CD4-positive, alpha-beta T cell (primary cell): Measurements from ENCODE around the gene GRIK1. TPM values are rescaled to one million over a fixed set of nuclear protein-coding genes. Genes with fewer than 3 reads are reported as not detected.

Source experiments
- ATAC-seq: fragments of 200-7000 bp; cut with Tn5 transposase; one replicate; pipeline ENCODE4 v1.10.0; 2022; ENCODE audit warnings: mild to moderate bottlenecking; ENCODE audit not compliant: poor library complexity
- CTCF ChIA-PET: fragments of 350-600 bp; sonication (Branson Sonifier 250); formaldehyde crosslinking; loops from one replicate; lab custom pipeline; 2021; ENCODE audit warnings: antibody characterized with exemption, inconsistent platforms; lab: Charles Lee
- POLR2A ChIA-PET: fragments of 350-600 bp; sonication (Branson Sonifier 250); formaldehyde crosslinking; loops from one replicate; lab custom pipeline; 2021; ENCODE audit warnings: antibody characterized with exemption, inconsistent platforms; lab: Charles Lee
- DNase-seq, 14 experiments: peaks; one replicate each; pipeline ENCODE4 v3.0.0-alpha.2; 2013 to 2020; ENCODE audit warnings: mixed read lengths in 2 of 14
- H3K27ac ChIP-seq, 2 donors: one replicate each; pipeline versions ENCODE4 v1.5.1 to v1.7.0; 2013; ENCODE audit warnings: low read length in 2 of 2, low read depth in 1 of 2, mild to moderate bottlenecking in 1 of 2
- H3K27me3 ChIP-seq, 2 experiments: 1 replicate in 1 of 2; 2 replicates in 1 of 2; pipeline versions ENCODE4 v1.6.1 to v1.7.0; 2013; ENCODE audit warnings: low read length in 2 of 2, control low read depth in 1 of 2, mild to moderate bottlenecking in 1 of 2, moderate library complexity in 1 of 2; ENCODE audit not compliant: insufficient read depth in 2 of 2, control insufficient read depth in 1 of 2
- H3K36me3 ChIP-seq: one replicate; pipeline ENCODE4 v1.6.1; 2013; ENCODE audit warnings: low read length, control low read depth; ENCODE audit not compliant: insufficient read depth
- H3K4me1 ChIP-seq: one replicate; pipeline ENCODE4 v1.6.1; 2013; ENCODE audit warnings: low read length, control low read depth; ENCODE audit not compliant: insufficient read depth
- H3K4me3 ChIP-seq: one replicate; pipeline ENCODE4 v1.5.1; 2013; ENCODE audit warnings: mild to moderate bottlenecking, low read length, moderate library complexity
- H3K9me3 ChIP-seq, 2 experiments: 1 replicate in 1 of 2; 2 replicates in 1 of 2; pipeline versions ENCODE4 v1.6.1 to v1.7.0; 2013; ENCODE audit warnings: low read length in 2 of 2, mild to moderate bottlenecking in 2 of 2, control low read depth in 1 of 2, moderate library complexity in 1 of 2; ENCODE audit not compliant: control insufficient read depth in 1 of 2, insufficient read depth in 1 of 2
- H3K27ac Mint-ChIP-seq: one replicate; pipeline ENCODE4 v1.8.0; 2020; ENCODE audit warnings: mixed read lengths
- H3K27me3 Mint-ChIP-seq: one replicate; pipeline ENCODE4 v1.8.0; 2021; ENCODE audit warnings: mixed read lengths
- H3K36me3 Mint-ChIP-seq: one replicate; pipeline ENCODE4 v1.8.0; 2021; ENCODE audit warnings: low read depth, mixed read lengths
- H3K4me1 Mint-ChIP-seq: one replicate; pipeline ENCODE4 v1.8.0; 2021; ENCODE audit warnings: low read depth, mixed read lengths
- H3K4me3 Mint-ChIP-seq: one replicate; pipeline ENCODE4 v1.8.0; 2020; ENCODE audit warnings: mild to moderate bottlenecking, mixed read lengths
- H3K9me3 Mint-ChIP-seq: one replicate; pipeline ENCODE4 v1.8.0; 2020; ENCODE audit warnings: mixed read lengths
- intact Hi-C, 2 experiments: fragments of 100-400 bp; cut with DNase I in 1 of 2; cut with micrococcal nuclease in 1 of 2; formaldehyde crosslinking; loops; one replicate each; pipeline versions ENCODE4 v1.15.1 to v1.9.0; 2023 to 2025; cut with DNase I, micrococcal nuclease
- total RNA-seq, 174 experiments: library from RNA in 2 of 174; stranded (reverse) in 2 of 174; gene quantifications; one replicate each; pipeline ENCODE4 v1.2.3 and lab custom pipeline; 2021 to 2026
- TF ChIP-seq, protein P1 (sequence below): fragments of 200-600 bp; IDR thresholded peaks from one replicate; pipeline ENCODE4 v1.8.0; 2022; ENCODE audit warnings: antibody characterized with exemption, mild to moderate bottlenecking

The GRIK1 gene
- total RNA-seq, 2 experiments from 2014 or later, result not detected

DNA sequence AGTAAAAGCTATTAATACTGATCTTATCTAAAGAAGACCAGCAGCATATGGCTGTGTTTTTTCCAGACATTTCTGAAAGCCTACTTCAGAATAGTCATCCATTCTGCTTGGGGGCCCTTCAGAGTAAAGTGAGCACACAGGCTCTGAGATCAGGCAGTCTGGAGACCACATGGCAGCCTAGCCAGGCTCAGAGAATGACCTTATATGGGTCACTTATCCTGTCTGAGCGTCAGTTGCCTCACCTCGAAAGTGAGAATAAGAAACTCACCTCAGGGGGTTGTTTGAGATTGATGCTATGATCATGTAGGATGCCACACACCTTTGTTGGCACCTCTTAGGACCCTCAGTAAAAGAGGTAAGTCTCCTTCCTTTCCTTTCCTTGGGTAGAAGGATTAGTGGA is 270.4 kb downstream of the GRIK1 start:
- Histone ChIP-seq H3K4me3 (no peak overlapping the region), H3K27ac (no peak overlapping the region), H3K36me3 (no peaks in the 10 kb centered on the region), H3K27me3 (no peaks in the 10 kb centered on the region), H3K4me1 (no peaks in the 10 kb centered on the region), H3K9me3 (no peaks in the 10 kb centered on the region)
- POLR2A ChIA-PET, result no interaction called here
- Mint-ChIP-seq H3K4me1 (no peaks in the 10 kb centered on the region), H3K27ac (no peak overlapping the region), H3K9me3 (no peaks in the 10 kb centered on the region), H3K4me3 (no peak overlapping the region), H3K27me3 (peaks cover 12% of the 10 kb centered on the region), H3K36me3 (no peaks in the 10 kb centered on the region)
- DNase-seq (no peak), ATAC-seq (no peak)
- intact Hi-C loops, result no loop called here
- TF ChIP-seq, protein P1, sequence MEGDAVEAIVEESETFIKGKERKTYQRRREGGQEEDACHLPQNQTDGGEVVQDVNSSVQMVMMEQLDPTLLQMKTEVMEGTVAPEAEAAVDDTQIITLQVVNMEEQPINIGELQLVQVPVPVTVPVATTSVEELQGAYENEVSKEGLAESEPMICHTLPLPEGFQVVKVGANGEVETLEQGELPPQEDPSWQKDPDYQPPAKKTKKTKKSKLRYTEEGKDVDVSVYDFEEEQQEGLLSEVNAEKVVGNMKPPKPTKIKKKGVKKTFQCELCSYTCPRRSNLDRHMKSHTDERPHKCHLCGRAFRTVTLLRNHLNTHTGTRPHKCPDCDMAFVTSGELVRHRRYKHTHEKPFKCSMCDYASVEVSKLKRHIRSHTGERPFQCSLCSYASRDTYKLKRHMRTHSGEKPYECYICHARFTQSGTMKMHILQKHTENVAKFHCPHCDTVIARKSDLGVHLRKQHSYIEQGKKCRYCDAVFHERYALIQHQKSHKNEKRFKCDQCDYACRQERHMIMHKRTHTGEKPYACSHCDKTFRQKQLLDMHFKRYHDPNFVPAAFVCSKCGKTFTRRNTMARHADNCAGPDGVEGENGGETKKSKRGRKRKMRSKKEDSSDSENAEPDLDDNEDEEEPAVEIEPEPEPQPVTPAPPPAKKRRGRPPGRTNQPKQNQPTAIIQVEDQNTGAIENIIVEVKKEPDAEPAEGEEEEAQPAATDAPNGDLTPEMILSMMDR, result no peak
- CTCF ChIA-PET, result no interaction called here

DNA sequence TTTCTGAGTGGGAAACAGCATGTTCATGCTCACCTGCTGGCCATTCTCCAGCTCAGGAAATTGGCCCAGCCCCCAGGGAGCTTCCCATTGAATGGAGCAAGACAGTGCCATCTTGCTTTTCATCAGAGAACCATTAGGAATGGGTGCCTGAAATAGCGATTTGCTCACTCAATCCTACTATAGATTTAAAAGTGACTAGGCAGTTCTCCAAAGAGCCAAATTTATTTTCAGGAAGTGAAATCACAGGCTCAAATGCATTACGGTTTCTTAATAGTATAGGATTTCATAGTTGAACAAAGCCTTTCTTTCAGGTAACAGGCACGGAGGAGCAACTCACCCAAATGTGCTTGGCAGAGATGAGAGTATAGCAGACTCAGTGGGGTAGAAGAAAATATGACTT is 272.1 kb downstream of the GRIK1 start:
- peaks cover 12% of the 10 kb centered on the region for H3K27me3 Mint-ChIP-seq
- intact Hi-C loops, result no loop called here
- TF ChIP-seq, protein P1, result no peak
- Histone ChIP-seq H3K9me3 (no peaks in the 10 kb centered on the region), H3K36me3 (no peaks in the 10 kb centered on the region), H3K4me1 (no peaks in the 10 kb centered on the region), H3K4me3 (no peak overlapping the region), H3K27ac (no peak overlapping the region), H3K27me3 (no peaks in the 10 kb centered on the region)
- no peak overlapping the region for H3K27ac Mint-ChIP-seq
- ATAC-seq (no peak), DNase-seq (no peak)
- no peak overlapping the region for H3K4me3 Mint-ChIP-seq
- no peaks in the 10 kb centered on the region for H3K36me3 Mint-ChIP-seq
- ChIA-PET CTCF (no interaction called here), POLR2A (no interaction called here)
- H3K4me1 Mint-ChIP-seq, result no peaks in the 10 kb centered on the region
- H3K9me3 Mint-ChIP-seq, result no peaks in the 10 kb centered on the region

DNA sequence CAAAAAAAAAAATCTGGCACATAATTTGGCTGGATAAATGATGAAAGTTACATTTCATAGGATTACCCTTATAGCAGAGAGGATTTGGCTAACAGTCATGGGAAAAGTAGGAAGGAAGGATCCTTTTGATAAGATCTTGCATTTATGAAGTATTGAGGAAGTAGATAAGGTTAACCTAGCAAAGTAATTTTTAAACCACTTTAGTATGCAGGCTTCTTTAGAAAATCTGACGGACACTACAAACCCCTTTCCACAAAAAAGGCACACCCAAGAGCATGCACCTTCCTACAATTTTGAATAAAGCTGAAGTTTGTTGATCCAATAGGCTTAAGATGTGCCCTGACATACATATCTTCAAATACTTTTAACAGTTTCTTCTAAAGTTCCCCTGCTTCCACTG is 275.2 kb downstream of the GRIK1 start:
- Histone ChIP-seq H3K36me3 (no peaks in the 10 kb centered on the region), H3K4me3 (no peak overlapping the region), H3K27me3 (no peaks in the 10 kb centered on the region), H3K9me3 (peaks cover 0 to under 1% of the 10 kb centered on the region in 2 experiments), H3K27ac (no peak overlapping the region), H3K4me1 (no peaks in the 10 kb centered on the region)
- peaks cover 8% of the 10 kb centered on the region for H3K27me3 Mint-ChIP-seq
- H3K27ac Mint-ChIP-seq, result no peak overlapping the region
- no peak for ATAC-seq
- ChIA-PET CTCF (no interaction called here), POLR2A (no interaction called here)
- no peaks in the 10 kb centered on the region for H3K9me3 Mint-ChIP-seq
- no peaks in the 10 kb centered on the region for H3K4me1 Mint-ChIP-seq
- H3K4me3 Mint-ChIP-seq, result no peak overlapping the region
- no peak for DNase-seq
- TF ChIP-seq, protein P1, result no peak
- H3K36me3 Mint-ChIP-seq, result no peaks in the 10 kb centered on the region
- intact Hi-C loops, result no loop called here
